GM08714 (cell line): ENCODE results near the gene BAG2.

Source experiments
- H3K4me3 ChIP-seq: fragments of 200-500 bp; sonication (Bioruptor generic); 2 replicates; pipeline ENCODE4 v1.5.1; 2014; ENCODE audit warnings: mild to moderate bottlenecking, low read length, inconsistent platforms
- ZNF274 ChIP-seq: IDR thresholded peaks from 2 replicates; pipeline ENCODE4 v1.6.1; 2012; ENCODE audit warnings: mild to moderate bottlenecking, low read depth, low read length

BAG2 gene

DNA sequence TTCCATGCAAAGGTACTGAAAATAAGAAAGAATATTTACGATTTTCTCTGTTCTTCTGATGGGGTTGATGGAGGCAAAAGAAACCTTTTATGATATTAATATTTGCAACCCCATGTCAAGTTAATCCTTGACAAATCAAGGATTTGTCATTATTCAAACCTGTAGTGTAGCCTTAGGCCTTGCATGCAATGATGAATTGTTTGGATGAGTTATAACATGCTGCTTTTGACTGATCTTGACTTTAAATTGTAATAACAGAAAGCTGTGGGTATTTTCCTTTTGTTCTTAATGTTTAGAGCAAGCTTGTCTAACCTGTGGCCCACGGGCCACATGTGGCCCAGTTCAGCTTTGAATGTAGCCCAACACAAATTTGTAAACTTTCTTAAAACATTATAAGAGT is 13.0 kb upstream of the BAG2 start:
- no peak overlapping the region for H3K4me3 ChIP-seq
- no peak for TF ChIP-seq ZNF274

DNA sequence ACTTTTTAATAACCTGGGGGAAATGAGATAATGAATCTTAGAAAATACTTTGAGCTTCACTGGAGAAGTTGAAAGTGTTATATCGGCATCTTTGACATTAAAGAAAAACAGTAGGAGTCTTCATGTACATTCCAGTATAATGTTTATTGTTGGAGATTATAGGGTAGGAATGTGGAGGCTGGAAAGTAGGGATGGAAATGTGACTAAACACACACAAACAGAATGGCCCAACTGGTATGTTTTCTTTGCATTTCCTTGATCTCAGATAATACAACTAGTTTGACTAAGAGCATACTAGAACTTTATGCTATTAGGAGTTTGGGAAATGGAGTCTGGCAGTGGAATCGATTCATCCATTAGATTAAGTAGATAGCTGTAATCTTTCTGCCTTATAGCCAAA is 10.1 kb upstream of the BAG2 start:
- TF ChIP-seq ZNF274: no peak
- no peak overlapping the region for H3K4me3 ChIP-seq

DNA sequence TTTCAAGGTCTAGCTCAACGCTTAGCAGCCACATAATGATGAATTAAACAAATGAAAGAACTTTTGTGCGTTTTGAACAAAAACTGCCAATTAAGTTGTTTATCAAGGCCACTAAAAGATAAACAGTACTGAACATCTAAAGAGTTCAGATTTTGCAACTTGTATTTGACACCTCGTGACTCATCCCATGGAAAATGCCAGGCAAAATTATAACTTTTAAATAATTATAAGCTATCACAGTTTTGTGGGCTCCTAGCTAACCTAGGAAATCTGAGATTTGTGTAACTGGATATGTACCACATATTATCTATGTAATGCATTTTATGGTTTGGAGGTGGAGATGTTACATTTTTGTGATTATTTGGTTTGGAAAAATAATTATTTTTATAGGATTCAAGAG is 9.6 kb upstream of the BAG2 start:
- TF ChIP-seq ZNF274: no peak
- no peak overlapping the region for H3K4me3 ChIP-seq

DNA sequence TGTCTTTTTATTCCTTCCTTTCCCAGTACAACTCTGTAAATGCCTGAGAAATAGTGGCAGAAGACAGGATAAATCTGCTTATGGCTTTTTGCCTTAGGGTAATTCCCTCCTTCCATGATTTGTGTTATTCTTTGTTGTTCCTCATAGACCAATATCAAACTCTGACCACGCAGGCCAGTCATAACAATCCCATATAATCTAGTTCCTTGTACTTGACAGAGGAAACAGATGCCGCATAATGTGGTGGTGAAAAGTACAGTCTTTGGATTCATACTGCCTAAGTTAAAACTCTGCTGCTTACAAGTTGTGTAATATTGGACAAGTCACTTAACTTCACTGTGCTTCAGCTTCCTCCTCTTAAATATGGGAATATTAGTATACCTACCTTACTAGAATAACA is 8.2 kb upstream of the BAG2 start:
- no peak for TF ChIP-seq ZNF274
- H3K4me3 ChIP-seq: no peak overlapping the region

DNA sequence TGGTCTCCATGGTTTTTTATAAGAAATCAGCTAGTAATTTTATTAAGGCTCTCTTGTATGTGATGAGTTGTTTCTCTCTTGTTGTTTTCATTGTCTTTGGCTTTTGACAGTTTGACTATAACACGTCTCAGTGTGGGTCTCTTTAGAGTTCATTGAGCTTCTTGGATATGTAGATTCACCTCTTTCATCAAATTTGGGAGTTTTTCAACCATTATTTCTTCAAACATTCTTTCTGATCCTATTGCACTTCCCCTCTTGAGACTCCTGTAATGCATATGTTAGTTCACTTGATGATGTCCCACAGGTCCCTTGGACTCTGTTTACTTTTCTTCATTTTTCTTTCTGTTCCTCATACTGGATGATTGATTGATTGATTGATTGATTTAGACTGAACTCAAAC is 7.0 kb upstream of the BAG2 start:
- H3K4me3 ChIP-seq: no peak overlapping the region
- TF ChIP-seq ZNF274: no peak

DNA sequence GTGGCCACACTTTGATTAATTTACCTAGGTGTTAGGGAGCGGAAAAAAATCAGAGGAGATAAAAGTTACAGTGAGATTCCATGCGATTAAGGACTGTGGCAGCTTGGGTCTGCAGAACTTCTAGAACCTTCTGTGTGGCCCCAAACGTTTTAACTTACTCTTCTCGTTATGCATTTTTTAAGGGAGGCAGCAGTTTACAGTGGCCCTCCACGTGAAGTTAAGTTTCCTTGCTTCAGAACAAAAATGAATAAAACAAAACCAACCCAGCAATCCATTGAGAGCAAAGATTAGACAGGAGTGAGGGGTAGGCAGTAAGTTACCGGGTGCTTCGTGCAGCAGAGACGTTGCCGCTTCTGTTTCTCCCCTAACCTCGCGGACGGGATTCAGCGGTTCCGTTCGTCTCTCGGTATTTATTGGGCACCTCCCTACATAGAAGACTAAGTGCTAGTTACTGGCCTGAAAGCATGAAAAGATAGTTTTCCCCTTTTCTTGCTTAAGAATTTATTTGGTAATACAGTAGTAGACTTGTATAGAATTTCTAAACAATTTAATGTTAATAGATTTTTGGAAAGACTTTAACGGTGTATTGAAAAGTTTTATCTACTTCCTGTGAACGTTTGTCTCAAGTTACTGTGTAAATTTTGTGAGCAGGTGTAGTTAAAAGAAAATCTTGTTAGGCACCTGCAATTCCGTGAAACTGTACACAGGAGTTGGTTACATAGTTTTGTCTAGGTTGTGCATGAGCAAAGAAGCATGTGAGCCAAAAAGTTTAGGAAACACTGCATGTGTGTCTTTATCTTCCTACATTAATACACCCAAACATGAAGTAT is 1.1 kb downstream of the BAG2 start:
- TF ChIP-seq ZNF274: no peak
- H3K4me3 ChIP-seq: peak overlapping the region; percentile 90

DNA sequence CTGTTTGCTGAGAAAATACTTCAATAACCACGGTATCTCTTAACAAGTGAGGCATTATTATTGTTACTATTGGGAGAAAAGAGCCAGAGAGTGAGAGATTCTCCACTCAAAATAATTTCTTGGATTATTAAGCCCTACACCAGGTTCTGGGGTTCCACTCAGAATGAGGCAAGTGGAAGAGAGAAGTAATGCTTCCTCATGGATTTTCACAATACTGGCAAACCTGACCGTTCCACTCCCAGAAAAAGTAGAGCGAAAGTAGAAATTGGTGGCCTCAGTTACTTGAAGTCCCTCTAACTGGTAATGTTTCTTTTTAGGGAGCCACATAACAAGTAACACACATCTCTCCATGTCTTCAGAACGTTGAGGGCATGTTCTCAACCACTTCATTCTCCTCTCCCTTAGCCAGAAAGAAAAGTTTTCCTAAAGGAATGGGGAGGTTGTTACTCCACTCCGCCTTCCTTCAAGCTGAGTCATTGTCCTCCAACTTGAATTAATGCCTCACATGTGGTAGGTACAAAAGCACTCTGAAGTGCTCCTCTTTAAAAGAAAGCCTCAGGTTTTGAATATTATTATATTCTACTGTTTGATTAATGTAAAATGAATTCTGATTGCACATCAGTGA is 1.9 kb downstream of the BAG2 start:
- TF ChIP-seq ZNF274: no peak
- H3K4me3 ChIP-seq: peak overlapping the region; percentile 90

DNA sequence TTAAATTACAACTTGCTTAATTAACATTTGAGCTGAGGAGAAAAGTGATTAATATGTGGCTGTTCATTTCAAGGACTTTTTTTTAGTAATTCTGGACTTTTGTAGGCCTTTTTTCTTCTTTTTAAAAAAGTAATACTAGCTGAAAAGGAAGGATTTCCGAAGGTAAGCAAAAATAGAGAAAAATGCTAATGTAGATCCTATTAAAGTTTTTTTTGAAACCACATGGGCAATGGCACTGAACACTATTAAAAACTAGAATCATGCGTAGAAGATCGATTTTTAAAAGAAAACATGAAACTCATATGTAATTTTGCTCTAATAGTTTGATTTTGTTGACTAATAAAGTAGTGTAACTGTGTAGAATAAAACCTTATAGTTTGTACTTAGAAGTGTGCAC is 2.4 kb downstream of the BAG2 start:
- H3K4me3 ChIP-seq: peak overlapping the region; percentile 90; the same call in 1 of the 2 replicates

DNA sequence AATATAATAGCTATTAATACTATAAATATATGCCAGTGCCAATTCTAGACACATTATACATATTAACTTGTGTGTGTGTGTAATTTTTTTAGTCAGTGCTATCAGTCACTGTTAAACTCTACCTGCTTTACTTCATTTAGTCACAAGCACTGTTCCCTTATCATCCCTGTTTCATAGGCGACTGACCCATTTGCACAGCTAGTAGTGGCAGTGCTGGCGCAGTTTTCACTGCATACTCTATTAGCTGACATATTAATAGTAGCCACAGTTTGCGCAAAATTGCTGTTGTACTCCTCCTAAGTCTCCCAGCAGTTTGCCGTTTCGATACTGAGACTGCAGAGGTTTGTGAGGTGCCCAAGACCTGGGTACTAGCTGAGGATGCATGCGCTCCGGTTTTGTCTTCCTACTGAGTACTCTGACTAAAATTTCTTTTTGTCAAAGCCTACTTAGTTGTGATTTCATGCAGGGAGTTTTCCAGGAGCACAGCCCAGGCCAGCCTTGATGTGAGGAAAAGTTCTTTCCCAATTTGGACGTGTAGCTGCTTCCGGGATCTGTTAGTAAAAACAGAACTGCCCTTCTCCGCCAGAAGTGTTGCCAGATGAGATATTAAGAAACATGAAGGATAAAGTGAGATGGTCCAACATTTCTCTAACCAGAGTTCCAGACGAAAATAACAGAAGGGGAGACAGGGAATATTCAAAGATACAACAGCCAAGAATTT is 5.6 kb downstream of the BAG2 start:
- TF ChIP-seq ZNF274: no peak
- H3K4me3 ChIP-seq: no peak overlapping the region

More for the DNA sequence above, 2.4 kb downstream of the BAG2 start:
- TF ChIP-seq ZNF274: no peak

DNA sequence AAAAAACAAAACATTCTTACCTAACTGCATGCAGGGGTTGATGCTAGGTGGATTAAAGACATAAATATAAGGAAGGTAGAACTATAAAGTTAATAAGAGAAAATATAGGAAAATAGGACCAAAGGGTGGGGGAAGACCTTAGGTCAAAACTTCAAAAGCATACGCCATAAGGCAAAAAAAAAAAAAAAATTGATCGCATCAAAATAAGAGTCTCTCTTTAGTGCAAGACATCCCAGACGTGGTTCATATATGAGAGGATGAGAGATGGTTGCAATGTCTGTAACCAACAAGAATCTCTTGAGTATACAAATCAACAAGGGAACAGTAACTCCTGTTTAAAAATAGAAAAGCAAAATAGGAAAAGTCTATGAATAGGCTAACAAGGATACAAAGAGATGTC is 8.5 kb downstream of the BAG2 start:
- no peak overlapping the region for H3K4me3 ChIP-seq
- TF ChIP-seq ZNF274: no peak

DNA sequence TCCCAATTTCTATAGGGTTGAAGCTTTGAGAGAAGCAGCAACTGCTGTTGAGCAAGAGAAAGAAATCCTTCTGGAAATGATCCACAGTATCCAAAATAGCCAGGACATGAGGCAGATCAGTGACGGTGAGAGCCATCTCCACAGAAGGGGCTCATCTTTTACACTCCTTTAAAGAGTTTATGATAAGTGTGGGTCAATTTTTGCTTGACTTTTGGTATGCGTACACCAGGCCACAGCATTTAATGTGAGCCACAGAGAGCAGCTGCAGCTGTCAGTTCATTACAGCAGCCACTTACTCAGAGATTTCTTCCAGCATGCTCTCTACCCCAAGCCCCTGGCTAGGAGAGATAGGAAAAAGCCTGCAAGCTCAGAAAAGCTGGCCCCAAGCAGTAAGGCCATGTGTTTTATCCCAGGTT is 9.9 kb downstream of the BAG2 start:
- no peak overlapping the region for H3K4me3 ChIP-seq
- TF ChIP-seq ZNF274: no peak

DNA sequence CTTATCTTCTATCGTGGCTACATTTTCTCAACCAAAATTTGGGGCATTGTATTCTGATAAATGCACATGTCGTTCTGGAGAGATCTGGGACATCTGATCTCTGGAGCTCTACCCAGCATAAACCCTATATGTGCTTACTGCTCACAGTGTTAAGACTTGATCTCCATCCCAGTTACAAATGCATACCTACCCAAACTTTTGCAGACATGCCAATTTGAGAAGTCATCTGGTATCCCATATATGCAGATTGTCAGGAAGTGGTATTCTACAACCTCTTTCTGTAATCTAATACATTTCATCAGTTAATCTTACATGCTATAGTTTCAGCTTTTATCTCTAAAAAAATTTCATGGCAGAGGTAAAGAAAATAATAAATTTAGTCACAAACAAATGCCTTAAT is 11.2 kb downstream of the BAG2 start:
- H3K4me3 ChIP-seq: no peak overlapping the region
- TF ChIP-seq ZNF274: no peak

DNA sequence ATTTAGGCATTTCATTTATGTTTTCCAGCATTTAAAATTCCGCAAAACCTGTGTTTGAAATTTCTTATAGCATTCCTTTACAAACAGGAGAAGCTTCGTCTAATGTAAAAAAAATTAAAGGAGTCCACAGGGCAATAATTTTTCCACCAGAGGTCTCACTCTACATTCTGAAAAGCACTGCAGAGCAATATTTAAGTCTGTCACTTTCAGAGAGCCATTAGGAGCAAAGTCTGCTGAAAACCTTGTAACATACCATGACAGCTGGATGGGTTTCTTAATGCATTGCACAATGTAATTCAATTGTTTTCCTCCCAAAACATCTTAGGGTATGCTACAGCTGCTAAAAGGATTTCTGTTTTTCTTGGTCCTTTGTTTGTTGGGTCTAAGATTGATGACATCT is 18.0 kb downstream of the BAG2 start:
- no peak for TF ChIP-seq ZNF274
- no peak overlapping the region for H3K4me3 ChIP-seq

DNA sequence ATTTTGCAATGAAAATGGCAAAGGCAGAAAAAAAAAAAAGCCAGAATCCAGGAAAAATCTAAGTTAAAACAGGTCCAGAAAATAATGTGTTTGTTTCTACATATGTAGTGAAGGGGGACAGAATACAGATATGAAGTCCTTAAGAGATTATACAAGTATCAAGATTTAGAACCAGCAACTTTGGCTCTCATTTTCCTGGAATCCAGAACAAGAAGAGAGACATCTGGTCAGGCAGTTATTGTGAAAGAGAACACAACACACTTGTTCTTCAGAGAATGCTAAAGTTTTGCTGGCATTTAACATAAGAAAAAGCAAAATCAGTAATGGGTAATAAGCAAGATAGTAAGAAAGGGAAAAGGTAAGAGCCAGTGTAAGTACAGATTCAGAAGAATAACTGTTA is 21.1 kb downstream of the BAG2 start:
- TF ChIP-seq ZNF274: no peak
- H3K4me3 ChIP-seq: no peak overlapping the region

DNA sequence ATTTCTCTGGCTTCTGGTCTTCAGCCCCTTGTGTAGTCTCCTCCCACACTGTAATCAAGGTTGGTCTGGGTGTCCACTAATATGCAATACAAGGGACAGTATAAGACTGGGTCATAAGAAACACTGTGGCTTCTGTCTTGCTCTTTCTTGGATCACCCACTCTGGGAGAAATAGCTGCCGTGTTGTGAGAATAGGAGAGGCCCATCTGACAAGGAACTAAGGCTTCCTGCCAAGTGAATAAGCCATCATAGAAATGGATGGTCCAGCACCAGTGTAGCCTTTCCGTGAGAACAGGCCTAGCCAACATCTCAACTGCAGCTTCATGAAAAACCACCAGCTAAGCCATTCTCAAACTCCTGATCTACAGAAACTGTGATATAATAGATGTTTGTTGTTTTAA is 23.3 kb downstream of the BAG2 start:
- no peak for TF ChIP-seq ZNF274

More for the DNA sequence above, 23.3 kb downstream of the BAG2 start:
- no peak overlapping the region for H3K4me3 ChIP-seq
